ENCODE measurements around the gene ASB4.

The ASB4 gene

GRCh38 chr7:95582578-95583293 is 97.0 kb downstream of the ASB4 start:
- TF ChIP-seq, protein P1, sequence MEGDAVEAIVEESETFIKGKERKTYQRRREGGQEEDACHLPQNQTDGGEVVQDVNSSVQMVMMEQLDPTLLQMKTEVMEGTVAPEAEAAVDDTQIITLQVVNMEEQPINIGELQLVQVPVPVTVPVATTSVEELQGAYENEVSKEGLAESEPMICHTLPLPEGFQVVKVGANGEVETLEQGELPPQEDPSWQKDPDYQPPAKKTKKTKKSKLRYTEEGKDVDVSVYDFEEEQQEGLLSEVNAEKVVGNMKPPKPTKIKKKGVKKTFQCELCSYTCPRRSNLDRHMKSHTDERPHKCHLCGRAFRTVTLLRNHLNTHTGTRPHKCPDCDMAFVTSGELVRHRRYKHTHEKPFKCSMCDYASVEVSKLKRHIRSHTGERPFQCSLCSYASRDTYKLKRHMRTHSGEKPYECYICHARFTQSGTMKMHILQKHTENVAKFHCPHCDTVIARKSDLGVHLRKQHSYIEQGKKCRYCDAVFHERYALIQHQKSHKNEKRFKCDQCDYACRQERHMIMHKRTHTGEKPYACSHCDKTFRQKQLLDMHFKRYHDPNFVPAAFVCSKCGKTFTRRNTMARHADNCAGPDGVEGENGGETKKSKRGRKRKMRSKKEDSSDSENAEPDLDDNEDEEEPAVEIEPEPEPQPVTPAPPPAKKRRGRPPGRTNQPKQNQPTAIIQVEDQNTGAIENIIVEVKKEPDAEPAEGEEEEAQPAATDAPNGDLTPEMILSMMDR (IDR thresholded peaks at IDR 0.05; ENCODE audit: low read depth, low read length, missing control alignments): no peak
- in situ Hi-C loops (cut with HindIII; ENCODE audit: low sequenced_read_pairs): no loop called here

GRCh38 chr7:95583834-95584621 is 98.3 kb downstream of the ASB4 start:
- DNase-seq (ENCODE audit: low read depth): no peak
- in situ Hi-C loops (cut with HindIII; ENCODE audit: low sequenced_read_pairs): no loop called here
- H3K4me3 ChIP-seq (ENCODE audit: low read depth, low read length): no peak overlapping the region

More at GRCh38 chr7:95582578-95583293, 97.0 kb downstream of the ASB4 start:
- DNase-seq (ENCODE audit: low read depth): no peak
- H3K4me3 ChIP-seq (ENCODE audit: low read depth, low read length): no peak overlapping the region

GRCh38 chr7:95584769-95585425 is 99.2 kb downstream of the ASB4 start:
- TF ChIP-seq, protein P1 (IDR thresholded peaks at IDR 0.05; ENCODE audit: low read depth, low read length, missing control alignments): no peak
- H3K4me3 ChIP-seq (ENCODE audit: low read depth, low read length): no peak overlapping the region
- no peak for DNase-seq (ENCODE audit: low read depth)
- in situ Hi-C loops (cut with HindIII; ENCODE audit: low sequenced_read_pairs): no loop called here

More at GRCh38 chr7:95583834-95584621, 98.3 kb downstream of the ASB4 start:
- TF ChIP-seq, protein P1 (IDR thresholded peaks at IDR 0.05; ENCODE audit: low read depth, low read length, missing control alignments): no peak

DNA sequence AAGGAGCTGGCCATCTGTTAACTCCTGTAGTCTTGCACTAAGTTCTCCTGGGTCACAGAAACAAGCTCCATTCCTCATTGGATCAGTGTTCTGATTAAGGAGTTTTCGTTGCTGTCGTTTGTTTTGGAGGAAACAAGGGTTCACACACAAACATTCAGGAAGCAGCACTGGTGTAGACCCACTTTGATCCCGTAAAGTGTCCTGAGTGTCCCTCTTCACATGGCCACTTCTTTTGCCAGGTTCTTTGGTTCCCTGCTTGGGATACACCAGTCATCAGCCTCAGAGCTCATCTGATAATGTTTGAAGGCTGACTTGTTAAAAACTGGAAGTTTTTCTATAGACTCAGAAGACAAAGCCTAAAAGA is 99.7 kb downstream of the ASB4 start:
- H3K4me3 ChIP-seq (ENCODE audit: low read depth, low read length): no peak overlapping the region
- TF ChIP-seq, protein P1 (IDR thresholded peaks at IDR 0.05; ENCODE audit: low read depth, low read length, missing control alignments): no peak
- in situ Hi-C loops (cut with HindIII; ENCODE audit: low sequenced_read_pairs): no loop called here
- DNase-seq (ENCODE audit: low read depth): no peak

GRCh38 chr7:95586951-95587301 is 101.2 kb downstream of the ASB4 start:
- in situ Hi-C loops (cut with HindIII; ENCODE audit: low sequenced_read_pairs): no loop called here
- TF ChIP-seq, protein P1 (IDR thresholded peaks at IDR 0.05; ENCODE audit: low read depth, low read length, missing control alignments): no peak
- no peak for DNase-seq (ENCODE audit: low read depth)
- no peak overlapping the region for H3K4me3 ChIP-seq (ENCODE audit: low read depth, low read length)

GRCh38 chr7:95589031-95589430 is 103.3 kb downstream of the ASB4 start:
- in situ Hi-C loops (cut with HindIII; ENCODE audit: low sequenced_read_pairs): no loop called here
- DNase-seq (ENCODE audit: low read depth): no peak
- H3K4me3 ChIP-seq (ENCODE audit: low read depth, low read length): no peak overlapping the region
- TF ChIP-seq, protein P1 (IDR thresholded peaks at IDR 0.05; ENCODE audit: low read depth, low read length, missing control alignments): no peak

All from astrocyte of the cerebellum (primary cell).